Epithelial cell of proximal tubule (primary cell): ENCODE results near the gene CAND2. TPM values are rescaled to one million over a fixed set of nuclear protein-coding genes. Genes with fewer than 3 reads are reported as not detected.
A peak's percentile ranks its signal among the peaks of the same experiment; 100 is the strongest.

Source experiments
- DNase-seq: peaks from one replicate; pipeline ENCODE4 v3.0.0-alpha.2; 2011; ENCODE audit warnings: low read depth
- H3K4me3 ChIP-seq: 2 replicates; pipeline ENCODE4 v1.5.1; 2011; ENCODE audit warnings: low read depth, mild to moderate bottlenecking, low read length
- CTCF ChIP-seq: conservative IDR thresholded peaks from 2 replicates; pipeline ENCODE4 v1.5.1; 2012; ENCODE audit warnings: low read depth, mild to moderate bottlenecking, low read length
- total RNA-seq: library from RNA; depleted of rRNA; stranded (reverse); fragments of >200 nt; gene quantifications from 2 replicates; pipeline ENCODE4 v1.2.3, GENCODE V29; 2015

CAND2 gene
- total RNA-seq, 1 donor from 2014 or later = 5.9 TPM

- no peak overlapping the region for H3K4me3 ChIP-seq
- no peak for TF ChIP-seq CTCF
- no peak for DNase-seq
Observed at GRCh38 chr3:12807601-12808359, 11.3 kb downstream of the CAND2 start.

GRCh38 chr3:12808587-12808986 lies 12.1 kb downstream of the CAND2 start:
- no peak for DNase-seq
- H3K4me3 ChIP-seq = no peak overlapping the region
- no peak for TF ChIP-seq CTCF

- no peak for TF ChIP-seq CTCF
- DNase-seq = no peak
- no peak overlapping the region for H3K4me3 ChIP-seq
Observed at GRCh38 chr3:12809001-12809400, 12.5 kb downstream of the CAND2 start.

GRCh38 chr3:12809435-12809834 lies 13.0 kb downstream of the CAND2 start:
- TF ChIP-seq CTCF = no peak
- no peak for DNase-seq
- H3K4me3 ChIP-seq = peak overlapping the region; percentile 59

GRCh38 chr3:12810013-12810780 lies 13.7 kb downstream of the CAND2 start:
- peak; percentile 19 for DNase-seq
- peak overlapping the region; percentile 59 for H3K4me3 ChIP-seq
- TF ChIP-seq CTCF = peak; percentile 74

- no peak for DNase-seq
- H3K4me3 ChIP-seq = no peak overlapping the region
- no peak for TF ChIP-seq CTCF
Observed at GRCh38 chr3:12810961-12811360, 14.5 kb downstream of the CAND2 start.
